Natural killer cell (primary cell): ENCODE measurements around the gene SPEF1. TPM values are rescaled to one million over a fixed set of nuclear protein-coding genes. Genes with fewer than 3 reads are reported as not detected.

Experiments used
- ATAC-seq, 3 donors: fragments of 150-1000 bp in 2 of 3; fragments of 200-7000 bp in 1 of 3; cut with Tn5 transposase; 1 replicate in 1 of 3; 2 replicates in 2 of 3; pipeline ENCODE4 v1.10.0; 2021; ENCODE audit warnings: mild to moderate bottlenecking in 2 of 3, moderate library complexity in 2 of 3
- DNase-seq, 2 donors: peaks; one replicate each; pipeline versions ENCODE4 v3.0.0 to v3.0.0-alpha.2; 2013 to 2021; ENCODE audit warnings: mixed read lengths in 1 of 2
- H3K27ac ChIP-seq: one replicate; pipeline ENCODE4 v1.5.1; 2013; ENCODE audit warnings: mild to moderate bottlenecking, low read length
- H3K27me3 ChIP-seq: one replicate; pipeline ENCODE4 v1.6.1; 2013; ENCODE audit warnings: low read length; ENCODE audit not compliant: control insufficient read depth, insufficient read depth
- H3K36me3 ChIP-seq: one replicate; pipeline ENCODE4 v1.6.1; 2013; ENCODE audit warnings: low read length; ENCODE audit not compliant: control insufficient read depth, insufficient read depth
- H3K4me1 ChIP-seq: one replicate; pipeline ENCODE4 v1.6.1; 2013; ENCODE audit warnings: low read length; ENCODE audit not compliant: control insufficient read depth, insufficient read depth
- H3K4me3 ChIP-seq: one replicate; pipeline ENCODE4 v1.5.1; 2013; ENCODE audit warnings: low read length
- H3K9me3 ChIP-seq: one replicate; pipeline ENCODE4 v1.6.1; 2013; ENCODE audit warnings: low read length; ENCODE audit not compliant: control insufficient read depth, insufficient read depth
- H3K27ac Mint-ChIP-seq, 2 donors: one replicate each; pipeline ENCODE4 v1.8.0; 2022; ENCODE audit warnings: mild to moderate bottlenecking in 2 of 2, mixed read lengths in 2 of 2, moderate library complexity in 1 of 2
- H3K27me3 Mint-ChIP-seq, 2 donors: one replicate each; pipeline ENCODE4 v1.8.0; 2022; ENCODE audit warnings: low read depth in 2 of 2, mixed read lengths in 2 of 2
- H3K36me3 Mint-ChIP-seq: one replicate; pipeline ENCODE4 v1.8.0; 2022; ENCODE audit warnings: mixed read lengths
- H3K4me1 Mint-ChIP-seq, 2 donors: one replicate each; pipeline ENCODE4 v1.8.0; 2022; ENCODE audit warnings: mixed read lengths in 2 of 2
- H3K4me3 Mint-ChIP-seq: one replicate; pipeline ENCODE4 v1.8.0; 2022; ENCODE audit warnings: mild to moderate bottlenecking, moderate library complexity, mixed read lengths
- H3K9me3 Mint-ChIP-seq, 2 donors: one replicate each; pipeline ENCODE4 v1.8.0; 2022; ENCODE audit warnings: mixed read lengths in 2 of 2
- CTCF ChIP-seq: fragments of 200-600 bp; IDR thresholded peaks from one replicate; pipeline ENCODE4 v1.8.0; 2022; ENCODE audit warnings: antibody characterized with exemption
- WGBS: methylation state at CpG from one replicate; pipeline ENCODE4 v1.1.7; 2013; ENCODE audit warnings: missing lambda C conversion rate; ENCODE audit not compliant: insufficient coverage; 5-methylcytosine and 5-hydroxymethylcytosine counted together
- intact Hi-C: fragments of 100-400 bp; cut with micrococcal nuclease; formaldehyde crosslinking; loops from one replicate; pipeline ENCODE4 v1.14.2; 2022
- total RNA-seq, 4 donors: library from RNA; stranded (reverse); fragments of 120-200 nt in 1 of 4; gene quantifications; one replicate each; pipeline versions ENCODE4 v1.2.3 to v1.2.4, GENCODE V29; 2013 to 2022

The SPEF1 gene
- total RNA-seq, 3 donors from 2014 or later (not counting 1 experiment from before 2014, with no cell fraction given), result 0.23 TPM; not detected in 2

GRCh38 chr20:3744037-3744436, 37.2 kb downstream of the SPEF1 start:
- no peak overlapping the region for H3K27ac Mint-ChIP-seq
- H3K9me3 Mint-ChIP-seq, result no peaks in the 10 kb centered on the region
- ATAC-seq (no peak), DNase-seq (no peak)
- intact Hi-C loops, result no loop called here
- peaks cover 4 to 17% of the 10 kb centered on the region in 2 donors for H3K4me1 Mint-ChIP-seq
- no peak for TF ChIP-seq CTCF
- 85% methylated on average over 1 of the region's 1 CpG for WGBS
- no peaks in the 10 kb centered on the region for H3K36me3 Mint-ChIP-seq
- peaks cover 11% of the 10 kb centered on the region for H3K4me1 ChIP-seq
- no peak overlapping the region for H3K4me3 ChIP-seq
- no peak overlapping the region for H3K27ac ChIP-seq
- H3K4me3 Mint-ChIP-seq, result no peak overlapping the region
- no peaks in the 10 kb centered on the region for H3K27me3 ChIP-seq
- no peaks in the 10 kb centered on the region for H3K27me3 Mint-ChIP-seq
- H3K36me3 ChIP-seq, result no peaks in the 10 kb centered on the region
- H3K9me3 ChIP-seq, result no peaks in the 10 kb centered on the region

- TF ChIP-seq CTCF, result no peak
- ATAC-seq (no peak), DNase-seq (no peak)
- Mint-ChIP-seq H3K27me3 (no peaks in the 10 kb centered on the region), H3K9me3 (no peaks in the 10 kb centered on the region), H3K27ac (no peak overlapping the region), H3K4me3 (no peak overlapping the region), H3K36me3 (no peaks in the 10 kb centered on the region), H3K4me1 (peaks cover 4 to 17% of the 10 kb centered on the region in 2 donors)
- Histone ChIP-seq H3K4me3 (no peak overlapping the region), H3K36me3 (no peaks in the 10 kb centered on the region), H3K4me1 (peaks cover 11% of the 10 kb centered on the region), H3K9me3 (no peaks in the 10 kb centered on the region), H3K27ac (no peak overlapping the region), H3K27me3 (no peaks in the 10 kb centered on the region)
- intact Hi-C loops, result no loop called here
- 100% methylated on average over 1 of the region's 2 CpGs for WGBS
Measured at GRCh38 chr20:3743251-3743650, 38.0 kb downstream of the SPEF1 start.

- no peak for DNase-seq
- Mint-ChIP-seq H3K36me3 (no peaks in the 10 kb centered on the region), H3K27me3 (no peaks in the 10 kb centered on the region), H3K4me1 (peaks cover 4 to 17% of the 10 kb centered on the region in 2 donors), H3K27ac (no peak overlapping the region), H3K4me3 (no peak overlapping the region), H3K9me3 (no peaks in the 10 kb centered on the region)
- Histone ChIP-seq H3K27me3 (no peaks in the 10 kb centered on the region), H3K9me3 (no peaks in the 10 kb centered on the region), H3K36me3 (no peaks in the 10 kb centered on the region), H3K4me1 (peaks cover 11% of the 10 kb centered on the region), H3K4me3 (no peak overlapping the region), H3K27ac (no peak overlapping the region)
- no peak for ATAC-seq
- intact Hi-C loops, result no loop called here
- no peak for TF ChIP-seq CTCF
- 83% methylated on average over 7 of the region's 7 CpGs for WGBS
Measured at GRCh38 chr20:3741836-3742458, 39.3 kb downstream of the SPEF1 start.
